ENCODE measurements around the gene GAST.

GRCh38 chr17:41691031-41691777 is 20.9 kb upstream of the GAST start:
- TF ChIP-seq CTCF (IDR thresholded peaks at IDR 0.05; ENCODE audit: insufficient read depth, low read depth, low read length) = no peak
- no peak for TF ChIP-seq EZH2 (IDR thresholded peaks at IDR 0.05; ENCODE audit: insufficient read depth, low read length)

All from astrocyte (in vitro differentiated cells and primary cell).